CD14-positive monocyte (primary cell): ENCODE results near the gene NDUFC2. TPM values are rescaled to one million over a fixed set of nuclear protein-coding genes. Genes with fewer than 3 reads are reported as not detected.

Source experiments
- DNase-seq, 3 donors: peaks; one replicate each; pipeline ENCODE4 v3.0.0-alpha.2; 2011 to 2022
- H2AFZ ChIP-seq: 2 replicates; pipeline ENCODE4 v1.6.0; 2012; ENCODE audit warnings: mild to moderate bottlenecking, low read depth, low read length, inconsistent platforms; ENCODE audit not compliant: insufficient read depth, poor library complexity, severe bottlenecking
- H3K27ac ChIP-seq, 2 donors: 1 replicate in 1 of 2; 2 replicates in 1 of 2; pipeline ENCODE4 v1.5.1; 2012 to 2013; ENCODE audit warnings: low read length in 2 of 2, control low read depth in 1 of 2, inconsistent platforms in 1 of 2, low read depth in 1 of 2, mild to moderate bottlenecking in 1 of 2
- H3K27me3 ChIP-seq, 2 donors: one replicate each; pipeline versions ENCODE4 v1.6.0 to v1.6.1; 2011 to 2013; ENCODE audit warnings: low read length in 2 of 2; ENCODE audit not compliant: control insufficient read depth in 2 of 2, insufficient read depth in 2 of 2
- H3K36me3 ChIP-seq, 2 donors: replicated peaks in 1 of 2; 1 replicate in 1 of 2; 2 replicates in 1 of 2; pipeline versions ENCODE4 v1.5.1 to v1.6.1; 2012 to 2013; ENCODE audit warnings: low read length in 2 of 2, control low read depth in 1 of 2, inconsistent platforms in 1 of 2, mild to moderate bottlenecking in 1 of 2; ENCODE audit not compliant: insufficient read depth in 2 of 2, control insufficient read depth in 1 of 2
- H3K4me1 ChIP-seq, 2 donors: 1 replicate in 1 of 2; 2 replicates in 1 of 2; pipeline versions ENCODE4 v1.5.1 to v1.6.1; 2012 to 2013; ENCODE audit warnings: low read length in 2 of 2, control low read depth in 1 of 2, inconsistent platforms in 1 of 2, mild to moderate bottlenecking in 1 of 2, moderate library complexity in 1 of 2; ENCODE audit not compliant: insufficient read depth in 2 of 2, control insufficient read depth in 1 of 2
- H3K4me2 ChIP-seq: replicated peaks from 2 replicates; pipeline ENCODE3; 2012; ENCODE audit warnings: low read length, moderate library complexity, mild to moderate bottlenecking; ENCODE audit not compliant: poor library complexity, severe bottlenecking; ENCODE audit errors: extremely low read depth
- H3K4me3 ChIP-seq, 3 experiments: fragments of 200-600 bp in 1 of 3; sonication (generic) in 1 of 3; replicated peaks in 1 of 3; 1 replicate in 2 of 3; 2 replicates in 1 of 3; pipeline ENCODE4 v1.5.1; 2011 to 2013; ENCODE audit warnings: low read length in 3 of 3, mild to moderate bottlenecking in 3 of 3, control low read depth in 2 of 3, low read depth in 2 of 3, inconsistent platforms in 1 of 3, moderate library complexity in 1 of 3
- H3K79me2 ChIP-seq: 2 replicates; pipeline ENCODE4 v1.6.0; 2012; ENCODE audit warnings: mild to moderate bottlenecking, control low read depth, inconsistent platforms, low read length, moderate library complexity; ENCODE audit not compliant: insufficient read depth
- H3K9ac ChIP-seq: 2 replicates; pipeline ENCODE4 v1.6.0; 2017; ENCODE audit warnings: low read length, mild to moderate bottlenecking; ENCODE audit not compliant: insufficient read depth, poor library complexity, severe bottlenecking
- H3K9me3 ChIP-seq, 2 donors: replicated peaks in 1 of 2; 1 replicate in 1 of 2; 2 replicates in 1 of 2; pipeline versions ENCODE4 v1.5.1 to v1.6.1; 2012 to 2013; ENCODE audit warnings: low read length in 2 of 2, control low read depth in 1 of 2; ENCODE audit not compliant: control insufficient read depth in 1 of 2, insufficient read depth in 1 of 2
- H4K20me1 ChIP-seq: 2 replicates; pipeline ENCODE4 v1.6.0; 2012; ENCODE audit warnings: mild to moderate bottlenecking, low read length, control low read depth, moderate library complexity; ENCODE audit not compliant: insufficient read depth
- H3K27ac Mint-ChIP-seq, 7 donors: one replicate each; pipeline ENCODE4 v1.8.0; 2020; ENCODE audit warnings: mild to moderate bottlenecking in 7 of 7, mixed read lengths in 7 of 7, moderate library complexity in 6 of 7, inconsistent platforms in 2 of 7
- H3K27me3 Mint-ChIP-seq, 3 donors: one replicate each; pipeline ENCODE4 v1.8.0; 2021 to 2022; ENCODE audit warnings: low read depth in 3 of 3, mild to moderate bottlenecking in 3 of 3, mixed read lengths in 3 of 3, moderate library complexity in 3 of 3, inconsistent platforms in 1 of 3
- H3K36me3 Mint-ChIP-seq, 2 donors: one replicate each; pipeline ENCODE4 v1.8.0; 2020; ENCODE audit warnings: mixed read lengths in 2 of 2, inconsistent platforms in 1 of 2, mild to moderate bottlenecking in 1 of 2
- H3K4me1 Mint-ChIP-seq: one replicate; pipeline ENCODE4 v1.8.0; 2020; ENCODE audit warnings: mild to moderate bottlenecking, mixed read lengths
- H3K4me3 Mint-ChIP-seq, 2 donors: one replicate each; pipeline ENCODE4 v1.8.0; 2020; ENCODE audit warnings: mild to moderate bottlenecking in 2 of 2, mixed read lengths in 2 of 2, moderate library complexity in 1 of 2
- H3K9me3 Mint-ChIP-seq, 7 donors: one replicate each; pipeline ENCODE4 v1.8.0; 2020 to 2022; ENCODE audit warnings: mixed read lengths in 7 of 7, mild to moderate bottlenecking in 6 of 7, moderate library complexity in 6 of 7, inconsistent platforms in 2 of 7
- CTCF ChIP-seq: fragments of 200-600 bp; IDR thresholded peaks from one replicate; pipeline ENCODE4 v1.8.0; 2022; ENCODE audit warnings: antibody characterized with exemption, mild to moderate bottlenecking
- WGBS: methylation state at CpG from one replicate; pipeline ENCODE4 v1.1.5; 2013; ENCODE audit warnings: missing lambda C conversion rate; ENCODE audit not compliant: insufficient coverage; 5-methylcytosine and 5-hydroxymethylcytosine counted together
- intact Hi-C, 2 donors: fragments of 100-400 bp; cut with micrococcal nuclease; formaldehyde crosslinking; loops; one replicate each; pipeline versions ENCODE4 v1.15.0 to v1.15.1; 2023
- polyA plus RNA-seq, 3 donors: library from polyadenylated mRNA; depleted of rRNA in 1 of 3; unstranded in 2 of 3; stranded (reverse) in 1 of 3; fragments of 300-500 nt in 2 of 3; fragments of >200 nt in 1 of 3; fragmentation: Illumina TruSeq in 2 of 3; gene quantifications; 1 replicate in 2 of 3; 2 replicates in 1 of 3; pipeline ENCODE4 v1.2.3, GENCODE V29; 2012 to 2021

NDUFC2 gene
- polyA plus RNA-seq, 3 donors = 47.7 to 219 (median 209) TPM

GRCh38 chr11:78081583-78081982 lies 1.9 kb upstream of the NDUFC2 start:
- H3K36me3 Mint-ChIP-seq = peaks cover 0 to 2% of the 10 kb centered on the region in 2 donors
- no peak overlapping the region for H3K4me3 ChIP-seq
- H4K20me1 ChIP-seq = peaks cover 23% of the 10 kb centered on the region
- no peak overlapping the region for H3K4me3 Mint-ChIP-seq
- H3K4me1 ChIP-seq = peaks cover 31 to 39% of the 10 kb centered on the region in 2 donors
- H3K4me2 ChIP-seq = no peak overlapping the region
- DNase-seq = no peak
- no peaks in the 10 kb centered on the region for H3K9me3 ChIP-seq
- peaks cover 0 to 1% (median 0%) of the 10 kb centered on the region in 7 donors for H3K9me3 Mint-ChIP-seq
- H3K4me1 Mint-ChIP-seq = peaks cover 34% of the 10 kb centered on the region
- H3K36me3 ChIP-seq = no peaks in the 10 kb centered on the region
- intact Hi-C loops = no loop called here
- peak overlapping the region in 2 of 7 donors; percentile 2 to 41 for H3K27ac Mint-ChIP-seq
- no peak for TF ChIP-seq CTCF
- no peak overlapping the region for H3K9ac ChIP-seq
- 96% methylated on average over 5 of the region's 6 CpGs for WGBS
- peaks cover 32% of the 10 kb centered on the region for H3K79me2 ChIP-seq
- H3K27me3 ChIP-seq = no peaks in the 10 kb centered on the region
- peaks cover 0 to 1% (median 0%) of the 10 kb centered on the region in 3 donors for H3K27me3 Mint-ChIP-seq
- peak overlapping the region; percentile 96 for H2AFZ ChIP-seq
- H3K27ac ChIP-seq = no peak overlapping the region

GRCh38 chr11:78080818-78081495 lies 1.3 kb upstream of the NDUFC2 start:
- peaks cover 0 to 1% (median 0%) of the 10 kb centered on the region in 3 donors for H3K27me3 Mint-ChIP-seq
- H3K4me3 Mint-ChIP-seq = no peak overlapping the region
- no peaks in the 10 kb centered on the region for H3K36me3 ChIP-seq
- peaks cover 0 to 2% of the 10 kb centered on the region in 2 donors for H3K36me3 Mint-ChIP-seq
- H3K4me2 ChIP-seq = no peak overlapping the region
- H3K79me2 ChIP-seq = peaks cover 38% of the 10 kb centered on the region
- 73% methylated on average over 9 of the region's 11 CpGs for WGBS
- H3K4me1 Mint-ChIP-seq = peaks cover 37% of the 10 kb centered on the region
- peak overlapping the region in 2 of 7 donors; percentile 2 to 41 for H3K27ac Mint-ChIP-seq
- intact Hi-C loops = no loop called here
- no peaks in the 10 kb centered on the region for H3K27me3 ChIP-seq
- H2AFZ ChIP-seq = peak overlapping the region; percentile 96
- peaks cover 0 to 1% (median 0%) of the 10 kb centered on the region in 7 donors for H3K9me3 Mint-ChIP-seq
- no peak overlapping the region for H3K9ac ChIP-seq
- no peak overlapping the region for H3K27ac ChIP-seq
- peaks cover 29% of the 10 kb centered on the region for H4K20me1 ChIP-seq
- no peak for TF ChIP-seq CTCF
- peaks cover 31 to 41% of the 10 kb centered on the region in 2 donors for H3K4me1 ChIP-seq
- peak in 1 of 3 donors; percentile 3 for DNase-seq
- H3K4me3 ChIP-seq = peak overlapping the region in 1 of 3 experiments; percentile 96
- no peaks in the 10 kb centered on the region for H3K9me3 ChIP-seq
